CD4-positive, alpha-beta T cell treated with Interleukin-4 for 1 hour (primary cell): ENCODE measurements around the gene GABRR1.
"Not testable (repeated sequence)": the region's sequence is repeated elsewhere in the genome, so short reads cannot be mapped to it uniquely, and the experiment has no call there.

Experiments
- DNase-seq, 2 donors: peaks; one replicate each; pipeline ENCODE4 v3.0.0-alpha.2; 2020 to 2022

GABRR1 gene

GRCh38 chr6:89148016-89148750 is 69.0 kb downstream of the GABRR1 start:
- no peak for DNase-seq

- DNase-seq, result peak; percentile 12 to 18
These were observed 70.1 kb downstream of the GABRR1 start for GRCh38 chr6:89146718-89147700.

- peak; percentile 48 to 63 for DNase-seq
These were observed 71.0 kb downstream of the GABRR1 start, which contains the start of gene PM20D2 for GRCh38 chr6:89145956-89146717. Gene PM20D2 (plus strand): TSS chr6:89146055. CDS start chr6:89146145, 90 bp downstream.

- peak; percentile 33 to 54 for DNase-seq
These were observed 71.8 kb downstream of the GABRR1 start for GRCh38 chr6:89145091-89145955.

DNA sequence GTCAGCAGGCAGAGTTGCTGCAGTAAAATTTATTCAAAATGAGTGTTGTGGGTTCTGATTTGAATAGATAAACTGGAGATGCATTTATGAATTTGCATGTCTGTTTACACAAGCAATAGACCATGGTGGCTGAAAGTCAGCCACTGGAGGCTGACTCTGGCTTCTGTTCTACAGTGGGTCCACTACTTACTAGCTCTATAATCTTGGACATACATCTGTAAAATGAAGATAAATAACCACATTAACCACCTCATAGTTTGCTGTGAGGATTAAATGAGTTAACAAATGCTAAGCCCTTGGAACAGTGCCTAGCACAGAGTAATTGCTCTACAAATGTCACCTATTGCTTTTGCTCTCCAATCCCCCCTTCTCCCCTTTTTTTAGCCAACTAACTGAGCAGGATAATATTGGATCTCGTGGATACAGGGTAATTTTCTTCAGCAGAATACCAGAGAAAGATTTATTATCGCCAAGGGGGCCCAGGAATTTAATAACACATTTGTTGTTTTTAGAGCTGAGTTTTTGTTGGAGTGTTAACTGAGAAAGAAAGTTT is 72.7 kb downstream of the GABRR1 start:
- no peak for DNase-seq

- DNase-seq, result no peak
These were observed 76.6 kb downstream of the GABRR1 start for GRCh38 chr6:89140347-89141156.

DNA sequence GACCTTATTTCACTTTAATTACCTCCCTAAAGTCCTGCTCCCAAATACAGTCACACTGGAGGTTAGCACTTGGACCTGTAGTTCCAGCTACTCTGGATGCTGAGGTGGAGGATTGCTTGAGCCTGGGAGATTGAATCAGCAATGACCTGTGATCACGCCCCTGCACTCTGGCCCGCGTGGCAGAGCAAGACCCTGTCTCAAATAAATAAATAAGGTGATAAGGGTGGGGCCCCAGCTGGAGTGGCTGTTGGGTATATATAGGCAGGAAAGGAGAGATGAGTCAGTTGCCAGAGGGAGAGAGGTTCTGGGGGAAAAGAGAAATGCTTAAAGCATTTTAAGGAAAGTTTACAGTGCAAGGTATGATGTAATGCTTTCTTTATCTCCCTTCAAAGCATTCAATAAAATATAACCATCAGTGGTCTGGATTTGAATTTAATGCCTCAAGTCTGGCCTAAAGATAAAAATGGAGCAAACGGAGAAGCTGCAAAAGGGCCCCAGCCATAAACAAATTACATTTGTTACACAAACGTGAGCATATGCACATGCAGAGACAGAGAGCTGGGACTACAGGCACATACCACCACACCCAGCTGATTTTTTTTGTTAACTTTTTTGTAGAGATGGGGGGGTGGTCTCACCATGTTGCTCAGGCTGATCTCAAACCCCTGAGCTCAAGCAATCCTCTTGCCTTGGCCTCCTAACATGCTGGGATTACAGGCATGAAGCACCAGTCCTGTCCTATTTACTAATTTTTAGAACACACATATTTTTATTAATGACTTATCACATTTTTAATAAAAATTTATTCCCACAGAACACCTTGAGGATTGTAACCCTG is 77.4 kb downstream of the GABRR1 start:
- no peak for DNase-seq

- no peak for DNase-seq
These were observed 79.0 kb downstream of the GABRR1 start for GRCh38 chr6:89138173-89138572.

DNA sequence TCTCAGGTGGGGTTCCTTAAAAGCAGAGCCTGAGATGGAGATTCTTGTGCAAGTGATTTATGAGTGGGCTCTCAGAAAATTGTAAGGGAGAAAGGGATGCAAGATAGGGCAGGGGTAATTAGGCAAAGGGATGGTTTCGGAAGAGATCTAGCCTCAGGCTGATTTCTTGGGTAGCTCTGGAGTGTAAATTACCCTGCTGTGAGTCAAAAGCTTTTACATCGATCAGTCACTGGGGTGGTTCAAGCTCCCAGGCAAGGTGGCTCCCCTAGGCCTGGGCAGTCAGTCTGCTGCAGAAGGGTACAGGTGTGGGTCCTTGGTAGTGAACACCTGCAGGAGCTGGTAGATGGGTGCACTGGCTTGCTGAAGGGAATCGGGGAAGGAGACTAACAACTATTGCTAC is 82.4 kb downstream of the GABRR1 start:
- no peak for DNase-seq

DNA sequence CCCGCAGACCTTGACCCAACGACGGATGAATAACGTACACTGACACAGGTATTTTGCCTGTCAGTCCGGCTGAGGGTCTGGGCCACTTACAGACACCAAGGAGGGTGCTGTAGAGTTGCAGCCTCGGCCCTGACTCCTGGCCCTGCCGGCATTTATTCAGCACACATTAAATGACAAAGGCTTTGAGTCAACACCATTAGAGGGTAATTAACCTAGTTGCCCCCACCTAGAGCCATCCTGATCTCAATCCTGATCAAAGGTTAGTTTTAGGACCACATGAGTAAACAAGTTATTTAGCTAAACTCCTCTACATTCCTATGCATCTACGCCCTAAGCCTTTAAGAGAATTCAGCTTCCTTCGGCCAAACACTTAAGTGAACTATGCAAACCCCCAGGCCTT is 83.2 kb downstream of the GABRR1 start:
- DNase-seq, result no peak

DNA sequence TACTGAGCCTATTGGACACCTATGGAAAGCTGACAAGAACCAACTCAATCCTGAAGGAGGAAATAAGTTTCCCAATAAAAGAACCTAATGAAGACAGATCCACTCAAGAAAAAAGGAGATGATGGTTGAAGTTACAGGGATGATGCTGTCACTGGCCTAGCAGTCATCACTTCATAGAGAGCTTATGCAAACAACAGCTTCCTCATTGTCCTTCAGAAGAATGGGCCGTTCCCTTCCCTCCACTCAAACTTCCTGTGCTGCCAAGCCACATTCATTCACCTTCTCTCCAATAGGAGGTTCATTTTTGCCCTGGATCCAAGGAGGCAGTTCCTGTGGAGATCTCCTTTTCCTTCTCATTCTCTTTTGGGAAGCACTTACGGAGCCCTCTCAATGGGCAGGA is 85.1 kb downstream of the GABRR1 start:
- DNase-seq, result no peak

GRCh38 chr6:89131599-89131998 is 85.6 kb downstream of the GABRR1 start:
- DNase-seq, result no peak

GRCh38 chr6:89128256-89128671 is 88.9 kb downstream of the GABRR1 start:
- DNase-seq, result not testable (repeated sequence)
